SU-DHL-6 (cell line): ENCODE measurements around the gene ZSCAN2.
"Not testable (repeated sequence)": the region's sequence is repeated elsewhere in the genome, so short reads cannot be mapped to it uniquely, and the experiment has no call there.

Experiments
- CTCF ChIP-seq: fragments of 200-600 bp; sonication (generic); IDR thresholded peaks from one replicate; pipeline ENCODE4 v1.5.1; 2017; ENCODE audit warnings: antibody characterized with exemption, mild to moderate bottlenecking, low read length, moderate library complexity; ENCODE audit not compliant: insufficient read depth, poor library complexity, severe bottlenecking
- EZH2phosphoT487 ChIP-seq: fragments of 200-600 bp; sonication (generic), shearing (Covaris generic); conservative IDR thresholded peaks from 2 replicates; pipeline ENCODE4 v1.6.1; 2018; ENCODE audit warnings: mild to moderate bottlenecking, antibody characterized with exemption, low read length, moderate library complexity, mixed read lengths

DNA sequence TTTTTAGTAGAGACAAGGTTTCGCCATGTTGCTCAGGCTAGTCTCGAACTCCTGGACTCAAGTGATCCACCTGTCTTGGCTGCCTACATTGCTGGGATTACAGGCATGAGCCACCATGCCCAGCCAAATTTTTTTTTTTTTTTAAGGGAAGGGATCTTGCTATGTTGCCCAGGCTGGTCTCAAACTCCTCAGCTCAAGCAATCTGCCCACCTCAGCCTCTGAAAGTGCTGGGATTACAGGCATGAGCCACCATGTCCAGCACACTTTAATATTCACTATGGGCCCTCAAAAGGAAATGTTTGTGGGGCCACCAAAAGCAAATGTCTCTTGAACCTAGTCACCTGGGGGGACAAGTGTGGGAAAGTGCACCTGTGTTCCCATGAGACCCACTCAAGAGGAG is 41.8 kb downstream of the ZSCAN2 start:
- not testable (repeated sequence) for TF ChIP-seq CTCF, EZH2phosphoT487
